Spleen (tissue), 7 donors: ENCODE measurements around the gene BLVRB.

ENCODE experiments used
- POLR2A ChIP-seq, 3 donors: fragments of 450-650 bp; IDR thresholded peaks; one replicate each; pipeline ENCODE4 v1.5.1; 2017; ENCODE audit warnings: antibody characterized with exemption in 3 of 3, mild to moderate bottlenecking in 1 of 3
- TF ChIP-seq, protein P1 (sequence below), 11 experiments: fragments of 200-600 bp in 7 of 11; fragments of 450-650 bp in 4 of 11; sonication (generic) in 4 of 11; IDR thresholded peaks in 8 of 11; conservative IDR thresholded peaks in 3 of 11; 1 replicate in 7 of 11; 2 replicates in 4 of 11; pipeline versions ENCODE4 v1.4.0 to v1.8.0; 2016 to 2021; ENCODE audit warnings: antibody characterized with exemption in 11 of 11, inconsistent platforms in 4 of 11, mild to moderate bottlenecking in 1 of 11
- donor health status: DM: no; HTN: no; CAD: no; lungs with moderate emphysema.
- donor health status: DM: no; HTN: no; CAD: no.
- donor health status: DM: no; HTN: no; CAD: no.

DNA sequence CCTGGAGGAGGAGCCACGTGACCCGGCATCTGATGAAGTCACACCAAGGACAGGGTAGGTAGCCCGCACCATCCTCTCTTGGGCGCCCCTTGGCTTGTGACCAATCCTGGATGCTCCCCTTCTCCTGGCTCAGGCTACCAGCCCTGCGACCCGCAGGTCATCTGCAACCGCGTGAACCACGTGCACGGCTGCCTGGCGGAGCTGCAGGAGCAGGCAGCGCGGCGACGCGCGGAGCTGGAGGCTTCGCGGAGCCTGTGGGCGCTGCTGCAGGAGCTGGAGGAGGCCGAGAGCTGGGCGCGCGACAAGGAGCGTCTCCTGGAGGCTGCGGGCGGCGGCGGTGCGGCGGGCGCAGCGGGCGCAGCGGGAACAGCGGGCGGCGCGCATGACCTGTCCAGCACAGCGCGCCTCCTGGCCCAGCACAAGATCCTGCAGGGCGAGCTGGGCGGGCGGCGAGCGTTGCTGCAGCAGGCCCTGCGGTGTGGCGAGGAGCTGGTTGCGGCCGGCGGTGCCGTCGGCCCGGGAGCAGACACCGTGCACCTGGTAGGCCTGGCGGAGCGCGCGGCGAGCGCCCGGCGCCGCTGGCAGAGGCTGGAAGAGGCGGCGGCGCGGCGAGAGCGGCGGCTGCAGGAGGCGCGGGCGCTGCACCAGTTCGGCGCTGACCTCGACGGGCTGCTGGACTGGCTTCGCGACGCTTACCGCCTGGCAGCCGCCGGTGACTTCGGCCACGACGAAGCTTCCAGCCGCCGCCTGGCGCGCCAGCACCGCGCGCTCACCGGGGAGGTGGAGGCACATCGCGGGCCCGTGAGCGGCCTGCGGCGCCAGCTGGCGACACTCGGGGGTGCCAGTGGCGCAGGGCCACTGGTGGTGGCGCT, 47.2 kb upstream of the BLVRB start:
- TF ChIP-seq, protein P1, sequence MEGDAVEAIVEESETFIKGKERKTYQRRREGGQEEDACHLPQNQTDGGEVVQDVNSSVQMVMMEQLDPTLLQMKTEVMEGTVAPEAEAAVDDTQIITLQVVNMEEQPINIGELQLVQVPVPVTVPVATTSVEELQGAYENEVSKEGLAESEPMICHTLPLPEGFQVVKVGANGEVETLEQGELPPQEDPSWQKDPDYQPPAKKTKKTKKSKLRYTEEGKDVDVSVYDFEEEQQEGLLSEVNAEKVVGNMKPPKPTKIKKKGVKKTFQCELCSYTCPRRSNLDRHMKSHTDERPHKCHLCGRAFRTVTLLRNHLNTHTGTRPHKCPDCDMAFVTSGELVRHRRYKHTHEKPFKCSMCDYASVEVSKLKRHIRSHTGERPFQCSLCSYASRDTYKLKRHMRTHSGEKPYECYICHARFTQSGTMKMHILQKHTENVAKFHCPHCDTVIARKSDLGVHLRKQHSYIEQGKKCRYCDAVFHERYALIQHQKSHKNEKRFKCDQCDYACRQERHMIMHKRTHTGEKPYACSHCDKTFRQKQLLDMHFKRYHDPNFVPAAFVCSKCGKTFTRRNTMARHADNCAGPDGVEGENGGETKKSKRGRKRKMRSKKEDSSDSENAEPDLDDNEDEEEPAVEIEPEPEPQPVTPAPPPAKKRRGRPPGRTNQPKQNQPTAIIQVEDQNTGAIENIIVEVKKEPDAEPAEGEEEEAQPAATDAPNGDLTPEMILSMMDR (IDR thresholded peaks at IDR 0.05 in 8 of 11, conservative IDR thresholded peaks at IDR 0.05 in 3 of 11): no peak
- no peak for TF ChIP-seq POLR2A (IDR thresholded peaks at IDR 0.05)
